Breast epithelium (tissue), 3 donors: Measurements from ENCODE around the gene AATK.

Experiments used
- POLR2A ChIP-seq: fragments of 450-650 bp; IDR thresholded peaks from one replicate; pipeline ENCODE4 v1.6.1; 2016; ENCODE audit warnings: antibody characterized with exemption, mild to moderate bottlenecking, moderate library complexity
- POLR2AphosphoS5 ChIP-seq, 3 donors: sonication (generic); formaldehyde crosslinking; IDR thresholded peaks; one replicate each; pipeline ENCODE4 v1.6.1; 2017; ENCODE audit warnings: antibody characterized with exemption in 3 of 3
- TF ChIP-seq, protein P1 (sequence below), 3 donors: fragments of 450-650 bp; IDR thresholded peaks; one replicate each; pipeline ENCODE4 v1.5.1; 2016 to 2017; ENCODE audit warnings: antibody characterized with exemption in 3 of 3, mild to moderate bottlenecking in 3 of 3, moderate library complexity in 3 of 3

DNA sequence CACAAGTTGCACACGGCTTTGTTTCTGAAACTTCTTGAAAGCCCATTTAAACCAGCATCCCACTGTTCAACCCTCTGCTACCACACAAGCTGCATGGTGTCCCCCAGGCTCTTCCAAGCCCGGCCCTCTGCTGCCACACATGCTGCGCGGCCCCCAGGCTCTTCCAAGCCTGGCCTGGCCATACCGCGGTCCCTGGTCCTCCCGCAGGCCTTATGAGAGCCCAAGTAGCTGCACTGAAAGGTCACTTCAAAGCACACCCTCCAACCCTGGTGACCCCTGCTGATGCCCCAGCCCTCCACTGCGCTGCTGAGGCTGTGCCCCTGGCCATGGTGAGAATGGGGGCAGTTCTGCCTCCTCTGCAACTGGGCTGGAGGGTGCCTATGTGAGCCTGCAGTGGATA lies 26.6 kb downstream of the AATK start:
- TF ChIP-seq, protein P1, sequence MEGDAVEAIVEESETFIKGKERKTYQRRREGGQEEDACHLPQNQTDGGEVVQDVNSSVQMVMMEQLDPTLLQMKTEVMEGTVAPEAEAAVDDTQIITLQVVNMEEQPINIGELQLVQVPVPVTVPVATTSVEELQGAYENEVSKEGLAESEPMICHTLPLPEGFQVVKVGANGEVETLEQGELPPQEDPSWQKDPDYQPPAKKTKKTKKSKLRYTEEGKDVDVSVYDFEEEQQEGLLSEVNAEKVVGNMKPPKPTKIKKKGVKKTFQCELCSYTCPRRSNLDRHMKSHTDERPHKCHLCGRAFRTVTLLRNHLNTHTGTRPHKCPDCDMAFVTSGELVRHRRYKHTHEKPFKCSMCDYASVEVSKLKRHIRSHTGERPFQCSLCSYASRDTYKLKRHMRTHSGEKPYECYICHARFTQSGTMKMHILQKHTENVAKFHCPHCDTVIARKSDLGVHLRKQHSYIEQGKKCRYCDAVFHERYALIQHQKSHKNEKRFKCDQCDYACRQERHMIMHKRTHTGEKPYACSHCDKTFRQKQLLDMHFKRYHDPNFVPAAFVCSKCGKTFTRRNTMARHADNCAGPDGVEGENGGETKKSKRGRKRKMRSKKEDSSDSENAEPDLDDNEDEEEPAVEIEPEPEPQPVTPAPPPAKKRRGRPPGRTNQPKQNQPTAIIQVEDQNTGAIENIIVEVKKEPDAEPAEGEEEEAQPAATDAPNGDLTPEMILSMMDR (IDR thresholded peaks at IDR 0.05) = no peak
- TF ChIP-seq POLR2A = no peak
- TF ChIP-seq POLR2AphosphoS5 (IDR thresholded peaks at IDR 0.05) = no peak
